Vagina (tissue), 2 donors: ENCODE data around the gene BAZ2B. TPM values are rescaled to one million over a fixed set of nuclear protein-coding genes. Genes with fewer than 3 reads are reported as not detected.

Experiments used
- DNase-seq, 2 donors: peaks; one replicate each; pipeline ENCODE4 v3.0.0-alpha.2; 2017; ENCODE audit errors: extremely low spot score in 2 of 2
- H3K27ac ChIP-seq: fragments of 200-600 bp; sonication (generic); one replicate; pipeline ENCODE4 v1.5.1; 2019
- H3K27me3 ChIP-seq: fragments of 200-600 bp; sonication (generic); one replicate; pipeline ENCODE4 v1.5.1; 2019
- H3K36me3 ChIP-seq, 2 donors: fragments of 200-600 bp; sonication (generic); one replicate each; pipeline ENCODE4 v1.5.1; 2017 to 2019
- H3K4me1 ChIP-seq: fragments of 200-600 bp; sonication (generic); one replicate; pipeline ENCODE4 v1.5.1; 2019
- H3K4me3 ChIP-seq, 2 donors: fragments of 200-600 bp; sonication (generic); 1 replicate in 1 of 2; 2 replicates in 1 of 2; pipeline ENCODE4 v1.5.1; 2016 to 2019
- H3K9me3 ChIP-seq: fragments of 200-600 bp; sonication (generic); one replicate; pipeline ENCODE4 v1.5.1; 2019
- POLR2A ChIP-seq, 2 donors: fragments of 450-650 bp; IDR thresholded peaks; one replicate each; pipeline ENCODE4 v1.6.1; 2017; ENCODE audit warnings: antibody characterized with exemption in 2 of 2, mild to moderate bottlenecking in 2 of 2, moderate library complexity in 2 of 2
- POLR2AphosphoS5 ChIP-seq, 2 donors: sonication (generic); formaldehyde crosslinking; IDR thresholded peaks; one replicate each; pipeline ENCODE4 v1.9.0; 2017; ENCODE audit warnings: antibody characterized with exemption in 2 of 2, mild to moderate bottlenecking in 2 of 2, low read depth in 1 of 2; ENCODE audit not compliant: insufficient read depth in 1 of 2
- intact Hi-C: fragments of 100-400 bp; cut with DNase I; formaldehyde crosslinking; loops from one replicate; pipeline ENCODE4 v1.15.1; 2023
- total RNA-seq: library from RNA; depleted of rRNA; stranded (reverse); fragments of >200 nt; gene quantifications from one replicate; pipeline ENCODE4 v1.2.3, GENCODE V29; 2016
- TF ChIP-seq, protein P1 (sequence below), 3 experiments: fragments of 450-650 bp in 2 of 3; fragments of 200-600 bp in 1 of 3; sonication (generic) in 1 of 3; IDR thresholded peaks; one replicate each; pipeline ENCODE4 v1.5.1; 2017 to 2019; ENCODE audit warnings: antibody characterized with exemption in 3 of 3, mild to moderate bottlenecking in 2 of 3, moderate library complexity in 2 of 3

Gene BAZ2B
- total RNA-seq, 1 donor from 2014 or later, result 90.6 TPM

GRCh38 chr2:159573846-159574606, 42.3 kb downstream of the BAZ2B start:
- no peaks in the 10 kb centered on the region for H3K36me3 ChIP-seq
- TF ChIP-seq POLR2A (IDR thresholded peaks at IDR 0.05) (no peak), POLR2AphosphoS5 (IDR thresholded peaks at IDR 0.05; ENCODE audit: insufficient read depth in 1 of 2, low read depth in 1 of 2) (no peak)
- TF ChIP-seq, protein P1, sequence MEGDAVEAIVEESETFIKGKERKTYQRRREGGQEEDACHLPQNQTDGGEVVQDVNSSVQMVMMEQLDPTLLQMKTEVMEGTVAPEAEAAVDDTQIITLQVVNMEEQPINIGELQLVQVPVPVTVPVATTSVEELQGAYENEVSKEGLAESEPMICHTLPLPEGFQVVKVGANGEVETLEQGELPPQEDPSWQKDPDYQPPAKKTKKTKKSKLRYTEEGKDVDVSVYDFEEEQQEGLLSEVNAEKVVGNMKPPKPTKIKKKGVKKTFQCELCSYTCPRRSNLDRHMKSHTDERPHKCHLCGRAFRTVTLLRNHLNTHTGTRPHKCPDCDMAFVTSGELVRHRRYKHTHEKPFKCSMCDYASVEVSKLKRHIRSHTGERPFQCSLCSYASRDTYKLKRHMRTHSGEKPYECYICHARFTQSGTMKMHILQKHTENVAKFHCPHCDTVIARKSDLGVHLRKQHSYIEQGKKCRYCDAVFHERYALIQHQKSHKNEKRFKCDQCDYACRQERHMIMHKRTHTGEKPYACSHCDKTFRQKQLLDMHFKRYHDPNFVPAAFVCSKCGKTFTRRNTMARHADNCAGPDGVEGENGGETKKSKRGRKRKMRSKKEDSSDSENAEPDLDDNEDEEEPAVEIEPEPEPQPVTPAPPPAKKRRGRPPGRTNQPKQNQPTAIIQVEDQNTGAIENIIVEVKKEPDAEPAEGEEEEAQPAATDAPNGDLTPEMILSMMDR (IDR thresholded peaks at IDR 0.05), result no peak
- no peak overlapping the region for H3K27ac ChIP-seq
- H3K4me3 ChIP-seq, result no peak overlapping the region
- DNase-seq, result no peak
- intact Hi-C loops, result no loop called here
- H3K27me3 ChIP-seq, result no peaks in the 10 kb centered on the region
- no peaks in the 10 kb centered on the region for H3K9me3 ChIP-seq
- peaks cover 12% of the 10 kb centered on the region for H3K4me1 ChIP-seq

- H3K9me3 ChIP-seq, result no peaks in the 10 kb centered on the region
- no peak overlapping the region for H3K4me3 ChIP-seq
- intact Hi-C loops, result no loop called here
- TF ChIP-seq POLR2A (IDR thresholded peaks at IDR 0.05) (no peak), POLR2AphosphoS5 (IDR thresholded peaks at IDR 0.05; ENCODE audit: insufficient read depth in 1 of 2, low read depth in 1 of 2) (no peak)
- TF ChIP-seq, protein P1 (IDR thresholded peaks at IDR 0.05), result no peak
- no peaks in the 10 kb centered on the region for H3K27me3 ChIP-seq
- no peak overlapping the region for H3K27ac ChIP-seq
- no peak for DNase-seq
- peaks cover 12% of the 10 kb centered on the region for H3K4me1 ChIP-seq
- no peaks in the 10 kb centered on the region for H3K36me3 ChIP-seq
Observed at GRCh38 chr2:159573294-159573693, 43.1 kb downstream of the BAZ2B start.

GRCh38 chr2:159572459-159572858, 43.9 kb downstream of the BAZ2B start:
- Histone ChIP-seq H3K27me3 (no peaks in the 10 kb centered on the region), H3K36me3 (no peaks in the 10 kb centered on the region), H3K4me1 (peaks cover 6% of the 10 kb centered on the region), H3K9me3 (no peaks in the 10 kb centered on the region), H3K27ac (no peak overlapping the region), H3K4me3 (no peak overlapping the region)
- intact Hi-C loops, result no loop called here
- no peak for DNase-seq
- TF ChIP-seq POLR2A (IDR thresholded peaks at IDR 0.05), result no peak
- TF ChIP-seq POLR2AphosphoS5 (IDR thresholded peaks at IDR 0.05; ENCODE audit: insufficient read depth in 1 of 2, low read depth in 1 of 2), result no peak
- TF ChIP-seq, protein P1 (IDR thresholded peaks at IDR 0.05), result no peak

DNA sequence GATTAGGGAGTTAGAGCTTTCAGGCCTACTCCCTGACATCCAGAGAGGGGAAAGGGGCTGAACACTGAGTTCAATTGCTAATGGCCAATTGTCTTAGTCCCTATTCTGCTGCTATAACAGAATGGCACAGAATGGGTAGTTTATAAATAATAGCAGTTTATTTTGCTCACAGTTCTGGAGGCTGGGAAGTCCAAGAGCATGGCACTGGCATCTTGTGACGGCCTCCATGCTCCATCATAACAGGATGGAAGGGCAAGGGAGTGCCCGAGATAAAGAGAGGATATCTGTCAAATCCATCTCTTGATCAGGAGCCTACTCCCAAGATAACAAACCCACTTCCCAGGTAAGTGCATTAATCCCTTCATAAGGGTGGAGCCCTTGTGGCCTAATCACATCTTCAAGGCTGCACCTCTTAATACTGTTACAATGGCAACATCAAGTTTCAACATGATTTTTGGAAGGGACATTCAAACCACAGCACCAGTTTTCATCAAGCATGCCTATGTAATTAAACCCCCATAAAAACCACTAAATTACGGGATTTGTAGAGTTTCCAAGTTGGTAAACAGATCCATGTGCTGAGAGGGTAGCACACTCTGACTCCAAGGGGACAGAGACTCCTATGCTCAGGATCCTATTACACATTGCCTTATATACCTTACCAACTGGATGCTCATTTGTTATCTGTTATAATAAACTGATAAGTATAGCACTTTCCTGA, 44.6 kb downstream of the BAZ2B start:
- DNase-seq, result no peak

More for the DNA sequence above, 44.6 kb downstream of the BAZ2B start:
- Histone ChIP-seq H3K9me3 (no peaks in the 10 kb centered on the region), H3K4me3 (no peak overlapping the region), H3K36me3 (no peaks in the 10 kb centered on the region), H3K27ac (no peak overlapping the region), H3K4me1 (no peaks in the 10 kb centered on the region), H3K27me3 (no peaks in the 10 kb centered on the region)
- TF ChIP-seq POLR2AphosphoS5 (IDR thresholded peaks at IDR 0.05; ENCODE audit: insufficient read depth in 1 of 2, low read depth in 1 of 2) (no peak), POLR2A (IDR thresholded peaks at IDR 0.05) (no peak)
- TF ChIP-seq, protein P1 (IDR thresholded peaks at IDR 0.05), result no peak
- intact Hi-C loops, result no loop called here
